Right renal pelvis (tissue), 4 donors: ENCODE measurements around the gene PRDM7. TPM values are rescaled to one million over a fixed set of nuclear protein-coding genes. Genes with fewer than 3 reads are reported as not detected.
"Not testable (repeated sequence)": the region's sequence is repeated elsewhere in the genome, so short reads cannot be mapped to it uniquely, and the experiment has no call there.

ENCODE experiments used
- DNase-seq, 4 donors: peaks; one replicate each; pipeline ENCODE4 v3.0.0-alpha.2; 2013; ENCODE audit warnings: low read depth in 4 of 4, low spot score in 3 of 4, missing footprints in 1 of 4
- polyA plus RNA-seq, 4 donors: library from polyadenylated mRNA; unstranded; fragments of 120-200 nt; gene quantifications; one replicate each; pipeline ENCODE4 v1.2.1, GENCODE V29; 2013; ENCODE audit not compliant: insufficient read length in 4 of 4

Gene PRDM7
- polyA plus RNA-seq, 4 donors: 0.10 to 0.43 (median 0.26) TPM; not detected in 1

GRCh38 chr16:90018652-90019542 is 58.2 kb downstream of the PRDM7 start, which contains the start of gene DBNDD1:
DBNDD1 (minus strand) TSS chr16:90019456; CDS start chr16:90019341, 115 bp downstream.
- no peak for DNase-seq

DNA sequence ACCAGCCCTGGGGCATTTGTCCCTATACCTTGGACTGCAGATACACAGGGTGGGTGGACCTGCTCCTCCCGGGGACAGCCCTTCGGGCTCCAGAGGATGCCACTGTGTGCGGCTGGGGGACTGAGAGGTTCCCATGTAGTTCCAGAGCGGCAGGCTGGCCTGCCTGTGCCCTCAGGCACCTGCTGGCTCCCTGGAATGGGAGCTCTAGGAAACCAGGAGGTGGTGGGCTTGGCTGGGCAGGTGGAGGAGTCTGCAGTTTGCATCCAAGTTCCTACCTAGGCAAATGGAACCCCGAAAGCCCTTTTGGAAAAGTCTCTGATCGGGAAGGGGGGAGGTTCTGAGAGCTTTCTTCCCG is 58.9 kb downstream of the PRDM7 start:
- DNase-seq: no peak

DNA sequence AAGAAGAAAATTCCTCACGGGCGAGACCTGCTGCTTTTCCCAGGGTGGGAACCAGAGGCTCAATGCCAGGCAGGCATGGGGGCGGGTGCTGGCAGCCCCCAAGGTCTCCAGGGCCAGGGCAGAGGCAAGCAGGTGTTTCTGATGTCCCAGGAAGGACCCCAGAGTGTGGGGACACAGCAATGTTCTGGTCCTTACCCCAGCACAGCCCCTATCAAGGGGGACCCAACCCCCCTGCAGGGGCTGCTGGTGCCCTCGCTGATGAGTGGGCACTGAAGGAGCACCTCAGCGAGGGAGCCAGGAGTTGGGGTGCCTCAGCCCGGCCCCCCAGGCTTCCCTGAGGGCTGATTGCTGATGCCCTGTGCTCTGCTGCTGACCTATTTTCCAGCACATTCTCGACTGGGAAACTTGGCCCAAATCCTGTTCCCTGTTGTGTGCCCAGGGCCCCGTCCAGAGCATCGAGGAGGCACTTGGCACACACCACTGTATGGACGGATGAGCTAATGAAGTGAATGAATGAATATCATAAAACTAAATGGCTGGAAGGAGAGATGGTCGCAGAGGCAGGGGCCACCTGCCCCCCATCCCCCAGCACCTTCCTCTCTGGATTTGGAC is 60.7 kb downstream of the PRDM7 start:
- DNase-seq: no peak

- DNase-seq: no peak
These were observed 61.4 kb downstream of the PRDM7 start for GRCh38 chr16:90015586-90016338.

DNA sequence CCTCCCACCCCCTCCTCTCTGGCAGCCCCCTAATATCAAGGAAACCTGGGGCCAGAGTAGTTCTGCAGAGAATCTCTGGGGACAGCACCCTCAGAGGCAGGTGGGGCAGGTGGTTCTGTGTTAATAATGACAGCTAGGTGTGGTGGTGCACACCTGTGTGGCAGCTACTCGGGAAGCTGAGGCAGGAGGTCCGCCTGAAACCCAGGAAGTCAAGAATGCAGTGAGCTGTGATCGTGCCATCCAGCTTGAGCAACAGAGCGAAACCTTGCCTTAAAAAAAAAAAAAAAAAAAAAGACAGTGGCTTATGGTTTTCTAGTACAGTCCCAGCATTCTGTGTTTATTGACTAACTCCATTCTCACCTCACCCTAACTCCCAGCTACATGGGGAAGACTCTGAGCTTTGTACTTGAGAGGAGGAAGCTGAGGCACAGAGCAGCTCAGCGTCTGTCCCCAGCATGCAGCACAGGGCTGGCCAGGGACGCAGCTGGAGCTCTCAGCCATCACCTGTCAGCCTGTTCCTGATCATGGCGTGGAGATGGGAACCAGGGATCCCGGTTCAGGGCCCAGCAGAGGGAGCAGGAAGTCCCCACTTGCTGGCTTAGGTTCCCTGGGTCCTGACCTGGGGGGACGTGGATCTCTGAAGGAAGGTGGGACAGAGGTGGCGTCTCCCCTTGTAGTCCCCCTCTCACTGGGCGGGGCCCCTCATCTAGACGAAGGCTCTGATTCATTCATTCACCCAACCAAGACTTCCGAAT is 64.0 kb downstream of the PRDM7 start:
- no peak for DNase-seq

- DNase-seq: no peak
These were observed 65.1 kb downstream of the PRDM7 start for GRCh38 chr16:90011908-90012501.

GRCh38 chr16:90011508-90011819 is 65.7 kb downstream of the PRDM7 start:
- no peak for DNase-seq

DNA sequence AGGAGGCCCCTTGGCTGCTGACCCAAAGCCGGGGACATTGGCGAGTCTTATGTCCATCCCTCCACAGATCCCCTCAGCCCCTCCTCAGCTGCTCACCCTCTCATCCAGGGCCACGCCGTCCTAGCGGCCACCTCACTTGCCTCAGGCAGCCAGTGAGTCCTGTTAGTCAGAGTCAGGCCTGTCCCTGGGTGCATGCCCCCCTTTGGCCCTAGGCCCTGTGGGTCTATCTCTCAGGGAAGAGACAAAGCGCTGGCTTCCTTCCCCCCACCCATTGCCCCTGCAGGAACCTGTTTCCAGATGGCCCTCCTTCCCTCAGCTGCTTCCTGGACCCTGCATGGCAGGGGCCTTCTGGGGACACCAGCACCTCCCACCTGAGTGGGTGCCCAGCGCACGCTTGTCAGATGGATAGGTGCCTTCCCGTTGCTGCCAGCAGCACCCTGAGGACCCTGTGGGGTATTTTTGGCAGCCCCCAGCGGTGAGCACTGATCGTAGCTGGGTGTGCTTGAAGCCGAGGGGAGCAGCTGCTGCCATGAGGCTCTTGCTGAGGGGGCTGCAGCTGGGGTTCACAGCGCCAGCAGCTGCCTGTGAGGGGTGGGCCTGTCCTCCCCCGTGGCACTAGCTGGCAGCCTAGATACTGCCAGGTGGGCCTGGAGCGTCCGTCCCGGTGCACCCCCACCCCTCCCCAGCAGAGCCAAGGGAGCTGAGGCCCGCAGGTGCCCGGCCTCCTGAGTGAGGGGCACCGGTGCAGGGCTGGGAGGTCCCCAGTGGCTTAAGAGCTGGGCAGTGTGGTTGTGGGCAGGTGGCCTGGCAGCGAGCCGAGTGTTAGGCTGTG is 66.2 kb downstream of the PRDM7 start:
- no peak for DNase-seq

DNA sequence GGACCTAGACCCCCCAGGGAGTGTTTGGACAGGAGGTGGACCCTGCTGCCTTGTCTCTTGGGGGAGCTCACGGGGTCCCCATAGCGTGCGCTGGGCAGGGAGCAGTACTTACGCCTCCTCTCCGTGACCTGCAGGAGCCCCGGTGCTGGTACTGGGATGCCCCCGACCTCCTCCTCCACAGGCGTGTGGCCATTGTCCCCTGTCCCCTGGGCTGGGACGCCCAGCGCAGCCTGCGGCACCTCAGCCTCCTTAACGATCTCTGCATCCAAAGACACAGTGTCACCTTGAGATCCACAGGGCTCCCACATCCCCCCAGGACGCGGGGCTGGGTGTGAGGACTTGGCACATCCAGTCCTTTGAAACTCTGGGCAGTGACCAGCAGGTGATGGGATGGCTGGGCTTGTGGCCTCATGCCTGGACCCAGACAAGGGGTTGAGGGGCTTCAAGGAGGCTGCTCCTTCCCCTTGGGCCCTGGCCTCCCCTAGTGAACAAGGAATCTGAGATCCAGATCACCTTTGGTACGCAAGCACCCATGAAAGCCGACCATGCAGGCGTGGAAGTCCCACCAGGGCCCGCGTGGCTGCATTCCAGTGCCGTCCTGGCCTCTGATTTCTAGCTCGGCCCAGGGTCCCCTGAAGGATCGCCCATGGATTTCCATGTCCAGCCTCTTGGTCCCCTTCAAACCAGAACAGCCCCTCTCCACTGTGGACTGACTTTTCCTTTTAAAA is 67.8 kb downstream of the PRDM7 start:
- no peak for DNase-seq

DNA sequence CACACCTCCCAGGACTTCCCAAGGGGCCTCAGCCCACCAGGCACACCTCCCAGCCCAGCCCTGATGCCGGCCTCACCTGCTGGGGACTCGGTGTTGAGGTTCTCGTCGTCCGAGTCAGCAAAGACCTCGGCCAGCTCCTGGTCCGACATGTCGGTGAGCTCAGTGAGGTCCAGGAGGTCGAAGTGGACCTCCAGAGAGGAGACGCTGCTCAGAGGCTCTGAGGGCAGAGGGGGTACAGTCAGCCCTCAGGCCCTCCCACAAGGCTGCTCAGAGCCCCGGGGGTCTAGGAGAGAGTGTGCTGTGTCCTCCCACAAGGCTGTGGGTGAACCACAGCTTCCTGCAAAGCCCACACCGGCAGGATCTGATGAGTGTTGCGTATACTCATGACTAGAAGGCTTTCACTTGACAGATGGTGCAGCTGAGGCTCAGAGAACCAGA is 68.4 kb downstream of the PRDM7 start:
- DNase-seq: no peak

DNA sequence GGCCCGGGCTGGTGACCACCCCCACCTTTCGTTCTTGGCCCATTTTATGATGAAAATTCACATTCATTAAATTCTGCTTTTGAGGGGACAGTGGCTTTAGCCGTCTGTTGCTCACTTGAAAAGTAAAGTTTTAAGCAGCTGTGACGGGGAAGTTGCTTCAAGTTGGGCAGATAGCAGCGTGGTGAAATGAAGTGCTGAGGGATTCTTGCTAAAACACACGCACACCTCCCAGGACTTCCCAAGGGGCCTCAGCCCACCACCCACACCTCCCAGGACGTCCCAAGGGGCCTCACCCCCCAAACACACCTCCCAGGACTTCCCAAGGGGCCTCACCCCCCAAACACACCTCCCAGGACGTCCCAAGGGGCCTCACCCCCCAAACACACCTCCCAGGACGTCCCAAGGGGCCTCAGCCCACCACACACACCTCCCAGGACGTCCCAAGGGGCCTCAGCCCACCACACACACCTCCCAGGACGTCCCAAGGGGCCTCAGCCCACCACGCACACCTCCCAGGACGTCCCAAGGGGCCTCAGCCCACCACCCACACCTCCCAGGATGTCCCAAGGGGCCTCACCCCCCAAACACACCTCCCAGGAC is 69.4 kb downstream of the PRDM7 start:
- DNase-seq: not testable (repeated sequence)

- DNase-seq: no peak
These were observed 70.1 kb downstream of the PRDM7 start for GRCh38 chr16:90007015-90007414.

Other genes starting within 250 kb of the PRDM7 start
- gene SPIRE2, start 248.9 kb downstream of the PRDM7 start, polyA plus RNA-seq: 10 to 100 TPM; 10.9 to 14.9 (median 11.0) TPM
- 100 to 1,000 TPM; 110 to 136 (median 123) TPM for gene TCF25, start 203.7 kb downstream of the PRDM7 start, polyA plus RNA-seq
- gene MC1R, start 158.5 kb downstream of the PRDM7 start, polyA plus RNA-seq: 1 to 10 TPM; 2.9 to 4.8 (median 3.4) TPM
- 10 to 100 TPM in 2 of 4 donors, 1 to 10 TPM in 2; 6.7 to 18.6 (median 9.8) TPM for gene TUBB3, start 154.0 kb downstream of the PRDM7 start, polyA plus RNA-seq
- gene DEF8, start 128.6 kb downstream of the PRDM7 start, polyA plus RNA-seq: 10 to 100 TPM; 36.6 to 43.4 (median 39.9) TPM
- 10 to 100 TPM; 11.4 to 18.2 (median 12.3) TPM for gene DBNDD1, start 57.9 kb downstream of the PRDM7 start, polyA plus RNA-seq